ENCODE results near the gene DHX16. TPM values are rescaled to one million over a fixed set of nuclear protein-coding genes. Genes with fewer than 3 reads are reported as not detected.

The DHX16 gene
- total RNA-seq, 4 donors from 2014 or later: 11.4 to 26.6 (median 24.4) TPM

DNA sequence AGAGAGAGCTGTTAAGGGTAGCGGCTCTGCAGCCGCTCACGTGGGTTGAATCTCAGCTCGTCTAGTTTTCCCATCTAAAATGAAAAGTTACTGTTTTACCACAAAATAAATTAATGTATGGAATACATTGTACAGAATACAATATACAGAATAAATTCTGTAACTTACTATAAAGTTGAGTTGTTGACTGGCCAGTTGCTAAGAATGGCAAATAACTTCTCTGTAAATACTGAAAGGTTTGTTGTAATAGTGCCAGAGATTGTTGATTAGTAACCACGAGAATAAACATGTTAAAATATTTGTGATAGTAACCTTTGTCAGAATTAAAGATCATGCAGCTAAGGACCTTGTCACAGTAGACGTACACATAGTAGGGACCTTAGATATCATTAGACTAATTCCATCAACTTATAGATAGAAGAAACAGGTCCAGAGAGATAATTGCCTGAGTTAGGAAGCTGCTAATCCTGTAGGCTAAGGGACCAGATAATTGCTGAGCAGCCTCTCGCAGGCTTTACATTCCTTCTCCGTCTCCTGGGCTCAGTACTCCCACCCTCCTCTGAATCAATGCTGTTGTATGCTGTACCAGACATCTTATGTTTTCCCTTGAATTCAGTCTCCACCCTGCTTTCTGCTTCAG is 18.5 kb upstream of the DHX16 start:
- peak overlapping the region; percentile 74 to 99 (median 98) for H3K27ac ChIP-seq
- H3K4me1 ChIP-seq: peaks cover 30 to 46% (median 39%) of the 10 kb centered on the region in 3 donors
- no peaks in the 10 kb centered on the region for H3K36me3 ChIP-seq
- no peaks in the 10 kb centered on the region for H3K9me3 ChIP-seq
- H3K4me3 ChIP-seq: peak overlapping the region; percentile 40 to 80 (median 70)
- H3K27me3 ChIP-seq: no peaks in the 10 kb centered on the region
- DNase-seq: no peak
- WGBS, 2 donors: 16 to 25% methylated on average over 8 of the region's 8 CpGs
- intact Hi-C loops (cut with DNase I): no loop called here
- TF ChIP-seq, protein P1, sequence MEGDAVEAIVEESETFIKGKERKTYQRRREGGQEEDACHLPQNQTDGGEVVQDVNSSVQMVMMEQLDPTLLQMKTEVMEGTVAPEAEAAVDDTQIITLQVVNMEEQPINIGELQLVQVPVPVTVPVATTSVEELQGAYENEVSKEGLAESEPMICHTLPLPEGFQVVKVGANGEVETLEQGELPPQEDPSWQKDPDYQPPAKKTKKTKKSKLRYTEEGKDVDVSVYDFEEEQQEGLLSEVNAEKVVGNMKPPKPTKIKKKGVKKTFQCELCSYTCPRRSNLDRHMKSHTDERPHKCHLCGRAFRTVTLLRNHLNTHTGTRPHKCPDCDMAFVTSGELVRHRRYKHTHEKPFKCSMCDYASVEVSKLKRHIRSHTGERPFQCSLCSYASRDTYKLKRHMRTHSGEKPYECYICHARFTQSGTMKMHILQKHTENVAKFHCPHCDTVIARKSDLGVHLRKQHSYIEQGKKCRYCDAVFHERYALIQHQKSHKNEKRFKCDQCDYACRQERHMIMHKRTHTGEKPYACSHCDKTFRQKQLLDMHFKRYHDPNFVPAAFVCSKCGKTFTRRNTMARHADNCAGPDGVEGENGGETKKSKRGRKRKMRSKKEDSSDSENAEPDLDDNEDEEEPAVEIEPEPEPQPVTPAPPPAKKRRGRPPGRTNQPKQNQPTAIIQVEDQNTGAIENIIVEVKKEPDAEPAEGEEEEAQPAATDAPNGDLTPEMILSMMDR (IDR thresholded peaks at IDR 0.05): no peak
- peak in 1 of 4 donors; percentile 26 for TF ChIP-seq POLR2A (IDR thresholded peaks at IDR 0.05)

DNA sequence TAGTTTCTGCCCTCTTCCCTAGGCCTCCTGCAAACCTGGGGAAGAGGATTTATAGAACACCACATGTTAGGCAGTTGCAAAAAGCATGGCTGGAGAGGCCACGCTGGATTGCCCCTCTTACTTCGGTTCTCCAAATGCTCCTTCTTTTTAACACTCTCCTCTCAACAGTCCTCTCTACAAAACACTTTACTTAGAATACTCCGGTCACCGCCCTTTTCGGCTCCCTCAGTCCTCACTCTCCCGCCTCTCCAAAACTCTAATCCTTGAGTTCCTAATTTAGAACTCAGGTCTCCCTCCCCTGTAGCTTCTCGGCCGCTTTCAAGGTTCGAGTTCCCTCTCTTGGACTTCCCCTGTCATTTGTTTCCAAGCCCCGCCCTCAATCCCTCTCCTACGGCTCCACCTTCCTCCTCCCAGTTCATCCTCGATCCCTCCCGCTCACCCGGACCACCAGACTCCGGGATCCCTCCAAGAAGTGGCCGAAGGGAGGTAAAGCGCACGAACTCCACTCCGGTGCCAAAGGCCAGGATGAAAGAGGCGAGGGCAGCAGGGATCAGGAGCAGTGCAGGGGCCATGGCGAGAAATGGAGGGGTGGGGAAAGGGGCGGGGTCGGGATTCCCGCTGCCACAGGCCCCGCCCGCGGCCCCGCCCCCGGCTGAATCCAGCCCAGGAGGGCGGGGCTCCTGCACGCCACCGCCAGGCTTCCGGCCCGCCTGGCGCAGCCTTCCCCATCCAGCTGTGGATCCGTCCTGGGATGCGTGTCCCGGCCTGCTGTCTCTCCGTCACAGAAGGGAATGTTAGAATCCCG is 17.8 kb upstream of the DHX16 start, which contains the start of gene NRM:
Gene NRM (minus strand): TSS at position 582 of the 805 bp plus-strand sequence. CDS start 10 bp downstream, at position 572.
- Histone ChIP-seq H3K4me1 (peaks cover 34 to 53% (median 39%) of the 10 kb centered on the region in 3 donors), H3K36me3 (no peaks in the 10 kb centered on the region), H3K9me3 (no peaks in the 10 kb centered on the region), H3K27ac (peak within 1 kb of the TSS; percentile 74 to 99 (median 98)), H3K4me3 (peak within 1 kb of the TSS; percentile 40 to 80 (median 70)), H3K27me3 (no peaks in the 10 kb centered on the region)
- DNase-seq: no peak
- WGBS, 2 donors: 0% methylated on average over 27 to 29 of the region's 40 CpGs
- peak in 1 of 4 donors; percentile 32 for TF ChIP-seq POLR2A (IDR thresholded peaks at IDR 0.05)
- TF ChIP-seq, protein P1 (IDR thresholded peaks at IDR 0.05): no peak
- intact Hi-C loops (cut with DNase I): no loop called here

DNA sequence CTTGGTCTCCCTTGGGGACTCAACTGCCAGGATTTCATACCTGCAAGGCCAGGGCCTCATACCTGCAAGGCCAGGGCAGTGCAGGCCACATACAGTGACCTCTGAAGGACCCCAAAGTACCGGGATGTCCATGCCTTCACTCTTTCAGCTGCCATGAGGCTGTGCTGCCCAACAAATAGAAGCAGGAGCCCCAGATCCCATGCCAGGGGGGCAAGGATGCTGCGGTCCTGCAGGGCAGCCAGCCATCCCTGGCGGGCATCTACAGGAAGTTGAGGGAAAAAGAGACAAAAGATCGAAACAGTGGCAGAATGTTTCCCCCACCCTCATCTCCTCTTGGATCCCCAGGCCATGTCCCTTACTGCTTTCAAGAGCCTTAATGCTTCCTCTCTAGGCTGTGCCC is 17.2 kb upstream of the DHX16 start:
- no peaks in the 10 kb centered on the region for H3K36me3 ChIP-seq
- no peak for DNase-seq
- H3K4me1 ChIP-seq: peaks cover 39 to 59% (median 40%) of the 10 kb centered on the region in 3 donors
- H3K4me3 ChIP-seq: peak overlapping the region in 3 of 4 donors; percentile 62 to 80 (median 77)
- peak overlapping the region; percentile 74 to 99 (median 98) for H3K27ac ChIP-seq
- 4 to 11% methylated on average over 3 to 4 of the region's 4 CpGs for WGBS, 2 donors
- TF ChIP-seq, protein P1 (IDR thresholded peaks at IDR 0.05): no peak
- no peak for TF ChIP-seq POLR2A (IDR thresholded peaks at IDR 0.05)
- H3K9me3 ChIP-seq: no peaks in the 10 kb centered on the region
- intact Hi-C loops (cut with DNase I): loop anchor here (10.0 kb wide), 1 partner anchor 195 kb away; the partner anchor contains the start of gene DDR1
- no peaks in the 10 kb centered on the region for H3K27me3 ChIP-seq

DNA sequence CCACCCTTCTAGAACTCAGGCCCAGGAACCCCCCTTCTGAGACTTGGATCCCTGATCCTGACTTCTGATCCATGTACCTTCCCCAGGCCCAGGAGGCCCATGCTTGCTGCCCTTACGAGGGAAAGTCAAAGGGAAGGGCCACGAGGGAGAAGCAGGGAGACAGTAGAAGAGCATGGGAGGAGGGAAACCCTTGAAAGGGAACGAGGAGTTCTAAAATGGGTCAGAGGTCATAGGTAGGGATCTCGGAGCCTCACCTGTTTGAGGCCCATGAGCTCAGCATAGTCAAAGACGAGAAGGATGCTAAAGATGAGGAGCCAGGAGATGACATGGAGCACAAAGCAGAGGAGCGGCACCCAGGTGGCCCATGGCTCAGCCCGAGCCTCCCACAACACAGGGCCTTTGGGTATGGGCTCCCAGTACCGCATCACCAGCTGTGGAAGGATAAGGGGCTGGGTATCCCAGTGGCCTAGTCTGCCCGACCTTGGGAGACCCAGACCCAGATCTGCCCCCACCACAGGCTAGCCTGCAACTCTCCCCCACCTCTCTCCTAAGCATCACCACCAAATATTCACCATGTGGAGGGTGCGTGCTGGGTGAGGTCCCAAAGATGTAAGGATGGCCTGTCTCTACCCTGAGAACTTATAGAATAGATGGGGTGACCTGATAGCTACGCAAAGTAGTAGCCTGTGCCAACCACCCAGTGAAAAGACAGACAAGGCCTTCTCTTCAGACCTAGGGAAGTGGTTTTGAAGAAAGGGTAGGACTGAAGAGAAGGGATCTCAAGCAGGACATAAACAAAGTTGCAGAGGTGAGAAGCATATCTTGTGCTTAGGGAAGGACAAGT is 16.4 kb upstream of the DHX16 start:
- 63 to 82% methylated on average over 6 to 8 of the region's 11 CpGs for WGBS, 2 donors
- TF ChIP-seq, protein P1 (IDR thresholded peaks at IDR 0.05): no peak
- TF ChIP-seq POLR2A (IDR thresholded peaks at IDR 0.05): no peak
- peaks cover 41 to 67% (median 44%) of the 10 kb centered on the region in 3 donors for H3K4me1 ChIP-seq
- H3K4me3 ChIP-seq: peak overlapping the region in 1 of 4 donors; percentile 86
- H3K27ac ChIP-seq: peak overlapping the region; percentile 96 to 99 (median 98)
- no peaks in the 10 kb centered on the region for H3K9me3 ChIP-seq
- DNase-seq: no peak
- intact Hi-C loops (cut with DNase I): loop anchor here (10.0 kb wide), 1 partner anchor 196 kb away; the partner anchor contains the start of gene DDR1
- H3K27me3 ChIP-seq: no peaks in the 10 kb centered on the region
- H3K36me3 ChIP-seq: no peaks in the 10 kb centered on the region
